ENCODE data around the gene TYR. TPM values are rescaled to one million over a fixed set of nuclear protein-coding genes. Genes with fewer than 3 reads are reported as not detected.
"Not testable (repeated sequence)": the region's sequence is repeated elsewhere in the genome, so short reads cannot be mapped to it uniquely, and the experiment has no call there.

The TYR gene
- total RNA-seq, 3 donors from 2014 or later (not counting 1 experiment from before 2014, with no cell fraction given), result not detected

DNA sequence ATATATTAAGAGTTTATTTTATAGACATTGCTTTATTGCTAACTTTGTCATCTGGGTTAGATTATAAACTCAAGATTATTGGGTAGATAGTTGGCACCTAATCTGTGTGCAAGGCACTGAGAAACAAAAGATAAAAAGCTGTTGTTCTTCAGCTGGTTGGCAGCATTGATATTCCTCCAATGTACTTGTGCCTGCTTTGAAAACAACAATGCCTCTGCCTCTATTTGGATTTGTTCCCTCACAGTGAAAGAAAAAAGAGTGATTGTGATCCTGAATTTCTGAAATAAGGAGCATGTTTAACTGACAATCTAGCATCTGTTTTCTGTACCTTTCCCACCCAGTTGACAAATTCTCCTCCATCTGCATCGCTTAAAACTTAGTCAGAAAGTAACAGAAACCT is 98.3 kb downstream of the TYR start:
- H3K27ac Mint-ChIP-seq, result no peak overlapping the region

DNA sequence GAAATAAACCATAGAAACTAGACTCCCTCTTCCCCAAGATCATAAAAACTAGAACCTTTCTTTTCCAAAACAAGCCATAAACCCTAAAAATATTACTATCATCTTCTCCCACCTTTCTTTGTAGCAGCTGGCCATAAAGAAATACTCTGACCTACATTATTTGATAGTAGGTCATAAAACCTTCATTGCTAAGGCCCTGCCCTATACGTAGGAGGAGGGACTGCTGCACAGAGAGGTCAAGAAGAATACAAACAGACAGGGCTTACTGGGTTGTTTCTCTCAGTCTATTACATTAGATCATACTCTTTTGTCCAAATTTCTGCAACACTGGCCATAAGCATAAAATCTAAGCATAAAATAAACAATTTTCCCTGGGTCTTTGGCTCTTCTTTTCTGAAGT is 101.5 kb downstream of the TYR start:
- Histone ChIP-seq H3K4me3 (ENCODE audit: low read length) (no peak overlapping the region), H3K27me3 (ENCODE audit: control insufficient read depth, insufficient read depth, low read length) (no peaks in the 10 kb centered on the region), H3K36me3 (ENCODE audit: control insufficient read depth, insufficient read depth, low read length) (no peaks in the 10 kb centered on the region), H3K4me1 (ENCODE audit: control insufficient read depth, insufficient read depth, low read length) (no peaks in the 10 kb centered on the region), H3K9me3 (ENCODE audit: control insufficient read depth, insufficient read depth, low read length) (no peaks in the 10 kb centered on the region), H3K27ac (ENCODE audit: low read length) (no peak overlapping the region)
- Mint-ChIP-seq H3K36me3 (peaks cover 7% of the 10 kb centered on the region), H3K27ac (no peak overlapping the region), H3K4me3 (no peak overlapping the region), H3K27me3 (ENCODE audit: low read depth in 2 of 2) (no peaks in the 10 kb centered on the region), H3K9me3 (peaks cover 7 to 23% of the 10 kb centered on the region in 2 donors), H3K4me1 (no peaks in the 10 kb centered on the region)
- TF ChIP-seq, protein P1, sequence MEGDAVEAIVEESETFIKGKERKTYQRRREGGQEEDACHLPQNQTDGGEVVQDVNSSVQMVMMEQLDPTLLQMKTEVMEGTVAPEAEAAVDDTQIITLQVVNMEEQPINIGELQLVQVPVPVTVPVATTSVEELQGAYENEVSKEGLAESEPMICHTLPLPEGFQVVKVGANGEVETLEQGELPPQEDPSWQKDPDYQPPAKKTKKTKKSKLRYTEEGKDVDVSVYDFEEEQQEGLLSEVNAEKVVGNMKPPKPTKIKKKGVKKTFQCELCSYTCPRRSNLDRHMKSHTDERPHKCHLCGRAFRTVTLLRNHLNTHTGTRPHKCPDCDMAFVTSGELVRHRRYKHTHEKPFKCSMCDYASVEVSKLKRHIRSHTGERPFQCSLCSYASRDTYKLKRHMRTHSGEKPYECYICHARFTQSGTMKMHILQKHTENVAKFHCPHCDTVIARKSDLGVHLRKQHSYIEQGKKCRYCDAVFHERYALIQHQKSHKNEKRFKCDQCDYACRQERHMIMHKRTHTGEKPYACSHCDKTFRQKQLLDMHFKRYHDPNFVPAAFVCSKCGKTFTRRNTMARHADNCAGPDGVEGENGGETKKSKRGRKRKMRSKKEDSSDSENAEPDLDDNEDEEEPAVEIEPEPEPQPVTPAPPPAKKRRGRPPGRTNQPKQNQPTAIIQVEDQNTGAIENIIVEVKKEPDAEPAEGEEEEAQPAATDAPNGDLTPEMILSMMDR (IDR thresholded peaks at IDR 0.05), result no peak
- ATAC-seq (no peak), DNase-seq (no peak)
- 86% methylated on average over 1 of the region's 1 CpG for whole genome bisulfite sequencing (ENCODE audit: insufficient coverage)
- intact Hi-C loops (cut with micrococcal nuclease), result no loop called here

More for the DNA sequence above, 98.3 kb downstream of the TYR start:
- Histone ChIP-seq H3K4me1 (ENCODE audit: control insufficient read depth, insufficient read depth, low read length) (no peaks in the 10 kb centered on the region), H3K27ac (ENCODE audit: low read length) (no peak overlapping the region), H3K4me3 (ENCODE audit: low read length) (no peak overlapping the region), H3K27me3 (ENCODE audit: control insufficient read depth, insufficient read depth, low read length) (no peaks in the 10 kb centered on the region), H3K36me3 (ENCODE audit: control insufficient read depth, insufficient read depth, low read length) (no peaks in the 10 kb centered on the region), H3K9me3 (ENCODE audit: control insufficient read depth, insufficient read depth, low read length) (no peaks in the 10 kb centered on the region)
- Mint-ChIP-seq H3K4me1 (no peaks in the 10 kb centered on the region), H3K4me3 (no peak overlapping the region), H3K27me3 (ENCODE audit: low read depth in 2 of 2) (no peaks in the 10 kb centered on the region), H3K36me3 (peaks cover 4% of the 10 kb centered on the region), H3K9me3 (peaks cover 7 to 26% of the 10 kb centered on the region in 2 donors)
- intact Hi-C loops (cut with micrococcal nuclease), result no loop called here
- ATAC-seq (no peak), DNase-seq (no peak)
- TF ChIP-seq, protein P1 (IDR thresholded peaks at IDR 0.05), result no peak
- WGBS (ENCODE audit: insufficient coverage), result no CpG with 5 or more reads among the region's 1 CpG

DNA sequence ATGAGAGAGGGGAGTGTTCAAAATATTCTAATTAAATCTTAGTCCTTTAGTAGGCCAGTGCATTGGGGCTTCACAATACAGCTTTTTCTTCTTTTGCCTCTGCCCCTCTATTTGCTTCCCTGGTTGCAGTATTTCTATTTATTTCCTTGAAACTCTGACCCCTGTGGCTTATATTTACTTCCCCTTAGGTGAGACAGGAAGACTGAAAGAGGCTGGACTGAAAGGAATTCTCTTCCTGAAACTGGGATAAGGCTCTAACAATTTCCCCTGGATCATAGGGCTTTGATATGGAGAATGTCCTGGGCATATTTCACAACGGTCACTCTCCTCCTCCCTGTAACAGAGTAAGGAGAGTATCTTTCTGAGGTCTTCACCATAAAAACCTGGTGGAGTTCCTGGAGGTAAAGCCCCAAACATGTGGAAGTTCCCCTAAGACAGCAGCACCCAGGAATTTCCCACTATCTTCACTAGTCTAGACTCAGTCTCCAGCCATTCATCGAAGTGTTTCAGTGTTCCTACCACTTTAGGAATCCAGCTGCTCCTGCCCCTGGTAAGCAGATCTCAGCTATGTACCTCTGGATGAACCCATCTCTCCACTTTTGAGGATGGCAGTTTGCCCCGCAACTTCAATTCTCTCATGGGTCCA is 103.5 kb downstream of the TYR start:
- DNase-seq; H3K9me3 ChIP-seq (ENCODE audit: control insufficient read depth, insufficient read depth, low read length); H3K36me3 ChIP-seq (ENCODE audit: control insufficient read depth, insufficient read depth, low read length); H3K27me3 ChIP-seq (ENCODE audit: control insufficient read depth, insufficient read depth, low read length); H3K4me3 Mint-ChIP-seq; H3K27ac Mint-ChIP-seq; ATAC-seq; H3K27ac ChIP-seq (ENCODE audit: low read length); H3K4me1 ChIP-seq (ENCODE audit: control insufficient read depth, insufficient read depth, low read length); H3K27me3 Mint-ChIP-seq (ENCODE audit: low read depth in 2 of 2); H3K4me1 Mint-ChIP-seq; H3K36me3 Mint-ChIP-seq; H3K4me3 ChIP-seq (ENCODE audit: low read length); intact Hi-C loops (cut with micrococcal nuclease): not testable (repeated sequence)
- H3K9me3 Mint-ChIP-seq, result peaks cover 3 to 21% of the 10 kb centered on the region in 2 donors
- WGBS (ENCODE audit: insufficient coverage), result 60% methylated on average over 2 of the region's 3 CpGs

DNA sequence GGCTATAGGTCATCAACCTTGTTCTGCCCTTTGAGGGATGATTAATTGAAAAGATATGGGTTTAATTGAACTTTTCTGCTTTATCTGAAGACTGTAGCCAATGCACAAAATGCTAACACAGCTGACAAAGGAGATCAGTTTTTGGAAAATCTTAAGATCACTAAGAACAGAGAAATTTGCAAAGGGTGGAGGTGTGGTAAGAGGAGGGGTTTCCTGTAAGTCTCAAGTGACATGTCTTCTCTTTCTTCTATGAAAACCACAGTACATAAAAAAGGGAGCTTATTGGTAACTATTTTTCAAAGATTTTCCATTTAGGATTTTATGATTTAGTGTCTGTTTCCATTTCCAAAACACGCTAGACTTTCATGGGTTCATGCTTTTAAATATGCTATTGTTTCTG is 108.9 kb downstream of the TYR start:
- H3K9me3 ChIP-seq (ENCODE audit: control insufficient read depth, insufficient read depth, low read length); H3K4me1 ChIP-seq (ENCODE audit: control insufficient read depth, insufficient read depth, low read length); ATAC-seq; H3K27ac Mint-ChIP-seq; H3K27me3 Mint-ChIP-seq (ENCODE audit: low read depth in 2 of 2); H3K4me3 Mint-ChIP-seq; H3K36me3 ChIP-seq (ENCODE audit: control insufficient read depth, insufficient read depth, low read length); H3K4me1 Mint-ChIP-seq; H3K27ac ChIP-seq (ENCODE audit: low read length); intact Hi-C loops (cut with micrococcal nuclease); H3K4me3 ChIP-seq (ENCODE audit: low read length); H3K27me3 ChIP-seq (ENCODE audit: control insufficient read depth, insufficient read depth, low read length); H3K36me3 Mint-ChIP-seq: not testable (repeated sequence)
- WGBS (ENCODE audit: insufficient coverage), result no CpG with 5 or more reads among the region's 1 CpG
- peak in 1 of 2 donors; percentile 2 for DNase-seq
- H3K9me3 Mint-ChIP-seq, result peaks cover 0 to 12% of the 10 kb centered on the region in 2 donors

DNA sequence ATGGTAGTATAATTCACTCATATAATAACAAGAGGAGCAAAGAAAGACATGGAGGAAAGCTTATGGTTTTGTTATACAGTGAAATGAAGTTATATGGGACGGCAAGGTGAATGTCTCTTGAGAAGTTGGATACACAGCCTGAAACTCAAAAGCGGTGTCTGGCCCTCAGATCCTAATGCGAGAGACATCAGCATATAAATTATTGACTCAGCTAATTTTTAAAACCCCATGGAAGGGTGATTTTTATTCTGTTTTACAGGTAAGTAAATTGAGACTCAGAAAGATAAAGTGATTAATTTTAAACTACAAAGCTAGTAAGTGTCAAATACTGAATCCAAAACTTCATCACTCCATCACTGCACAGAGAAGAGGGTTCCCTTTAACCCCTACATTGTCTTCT is 110.3 kb downstream of the TYR start:
- H3K4me1 ChIP-seq (ENCODE audit: control insufficient read depth, insufficient read depth, low read length); H3K27ac ChIP-seq (ENCODE audit: low read length); DNase-seq; H3K4me3 ChIP-seq (ENCODE audit: low read length); H3K27me3 ChIP-seq (ENCODE audit: control insufficient read depth, insufficient read depth, low read length); intact Hi-C loops (cut with micrococcal nuclease); H3K36me3 Mint-ChIP-seq; H3K4me1 Mint-ChIP-seq; H3K27ac Mint-ChIP-seq; H3K36me3 ChIP-seq (ENCODE audit: control insufficient read depth, insufficient read depth, low read length); ATAC-seq; H3K27me3 Mint-ChIP-seq (ENCODE audit: low read depth in 2 of 2); H3K4me3 Mint-ChIP-seq; H3K9me3 ChIP-seq (ENCODE audit: control insufficient read depth, insufficient read depth, low read length): not testable (repeated sequence)
- WGBS (ENCODE audit: insufficient coverage), result 87% methylated on average over 3 of the region's 3 CpGs
- H3K9me3 Mint-ChIP-seq, result peaks cover 4 to 11% of the 10 kb centered on the region in 2 donors

All from natural killer cell (primary cell).